Activated CD4-positive, alpha-beta T cell treated with anti-CD3 and anti-CD28 coated beads for 36 hours (primary cell): ENCODE measurements around the gene KCNJ5. TPM values are rescaled to one million over a fixed set of nuclear protein-coding genes. Genes with fewer than 3 reads are reported as not detected.

Source experiments
- total RNA-seq, 2 experiments: library from RNA; stranded (reverse); gene quantifications; one replicate each; pipeline ENCODE4 v1.2.3, GENCODE V29; 2021

Gene KCNJ5
- total RNA-seq, 2 experiments from 2014 or later, result not detected

Other genes with a start within 250 kb of the KCNJ5 start
- gene FLI1, start 197.3 kb upstream of the KCNJ5 start, total RNA-seq, result 10 to 100 TPM; 40.4 to 57.0 TPM
- not detected for gene KCNJ1, start 24.1 kb upstream of the KCNJ5 start, total RNA-seq
- not detected for gene TP53AIP1, start 51.5 kb downstream of the KCNJ5 start, total RNA-seq